NCI-H2196 treated with DMSO at 0.1 percent for 48 hours (cell line): ENCODE measurements around the gene ALDH16A1.

Source experiments
- DNase-seq: peaks from one replicate; lab custom pipeline; 2025; ENCODE audit not compliant: unreplicated experiment; lab: John Stamatoyannopoulos, UW

Gene ALDH16A1

DNA sequence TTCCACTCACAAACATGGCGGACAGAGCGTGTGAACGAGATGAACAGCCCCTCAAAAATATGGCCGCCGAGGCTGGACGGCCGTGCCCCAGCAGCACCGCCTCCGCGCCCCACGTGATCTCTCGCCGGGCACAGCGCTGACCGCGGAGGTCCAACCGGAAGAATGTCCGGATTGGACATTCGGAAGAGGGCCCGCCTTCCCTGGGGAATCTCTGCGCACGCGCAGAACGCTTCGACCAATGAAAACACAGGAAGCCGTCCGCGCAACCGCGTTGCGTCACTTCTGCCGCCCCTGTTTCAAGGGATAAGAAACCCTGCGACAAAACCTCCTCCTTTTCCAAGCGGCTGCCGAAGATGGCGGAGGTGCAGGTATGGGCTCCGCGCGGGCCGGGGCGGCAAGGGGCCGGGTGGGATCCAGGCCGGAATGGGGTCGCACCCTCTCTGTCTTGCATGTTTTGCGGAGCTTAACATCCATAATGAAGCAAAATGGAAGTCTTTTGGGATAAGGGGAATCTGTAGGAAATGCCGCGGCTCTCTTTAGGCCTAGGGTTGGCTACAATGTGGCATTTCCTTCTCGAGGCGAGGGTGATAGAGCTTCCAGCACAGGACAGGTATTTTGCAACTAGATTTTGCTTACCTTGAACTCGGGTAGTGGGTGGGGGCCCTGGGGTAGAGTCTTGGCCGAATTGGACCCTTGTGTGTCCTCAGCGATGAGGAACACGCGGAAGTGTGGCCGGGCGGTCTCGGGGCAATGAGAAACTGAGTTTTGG lies 34.4 kb downstream of the ALDH16A1 start, which contains the start of gene RPL13A:
TSS of gene RPL13A (plus strand) at position 332 of the 769 bp plus-strand sequence. CDS start at position 354, 22 bp downstream.
- DNase-seq, result peak; percentile 97

DNA sequence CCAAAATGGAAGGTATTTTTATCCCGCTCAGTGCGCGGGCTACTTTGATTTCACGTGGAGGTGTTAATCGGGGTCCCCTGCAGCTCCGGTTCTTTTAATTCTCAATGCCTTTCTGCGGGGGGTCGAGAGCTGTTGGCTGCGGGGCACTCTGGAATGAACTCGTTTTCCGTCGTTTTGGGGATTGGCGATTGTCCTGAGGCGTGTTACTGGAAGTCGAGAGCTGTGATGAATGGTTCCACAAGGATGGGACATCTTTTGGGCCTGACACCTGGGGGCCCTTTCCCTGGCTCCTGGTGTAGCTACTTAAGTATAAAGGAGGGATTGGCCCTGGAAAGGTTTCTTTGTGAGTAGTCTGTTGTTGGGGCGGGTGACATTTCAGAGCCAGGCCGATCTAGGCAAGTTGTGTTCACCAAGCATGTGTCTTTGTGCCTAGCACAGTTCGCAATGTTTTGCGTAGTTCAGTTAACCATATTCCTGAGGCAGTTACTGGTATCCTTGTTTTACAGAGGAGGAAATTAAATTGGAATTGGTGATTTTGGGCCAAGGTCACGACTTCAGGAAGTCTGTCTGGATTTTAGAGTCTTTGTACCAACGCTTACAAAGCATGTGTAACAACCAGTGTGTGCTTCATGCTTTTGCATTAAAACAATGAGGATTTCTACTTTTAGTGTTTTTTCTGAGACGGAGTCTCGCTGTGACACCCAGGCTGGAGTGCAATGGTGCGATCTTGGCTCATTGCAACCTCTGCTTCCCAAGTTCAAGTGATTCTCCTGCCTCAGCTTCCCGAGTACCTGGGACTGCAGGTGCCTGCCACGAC lies 35.2 kb downstream of the ALDH16A1 start:
- no peak for DNase-seq

DNA sequence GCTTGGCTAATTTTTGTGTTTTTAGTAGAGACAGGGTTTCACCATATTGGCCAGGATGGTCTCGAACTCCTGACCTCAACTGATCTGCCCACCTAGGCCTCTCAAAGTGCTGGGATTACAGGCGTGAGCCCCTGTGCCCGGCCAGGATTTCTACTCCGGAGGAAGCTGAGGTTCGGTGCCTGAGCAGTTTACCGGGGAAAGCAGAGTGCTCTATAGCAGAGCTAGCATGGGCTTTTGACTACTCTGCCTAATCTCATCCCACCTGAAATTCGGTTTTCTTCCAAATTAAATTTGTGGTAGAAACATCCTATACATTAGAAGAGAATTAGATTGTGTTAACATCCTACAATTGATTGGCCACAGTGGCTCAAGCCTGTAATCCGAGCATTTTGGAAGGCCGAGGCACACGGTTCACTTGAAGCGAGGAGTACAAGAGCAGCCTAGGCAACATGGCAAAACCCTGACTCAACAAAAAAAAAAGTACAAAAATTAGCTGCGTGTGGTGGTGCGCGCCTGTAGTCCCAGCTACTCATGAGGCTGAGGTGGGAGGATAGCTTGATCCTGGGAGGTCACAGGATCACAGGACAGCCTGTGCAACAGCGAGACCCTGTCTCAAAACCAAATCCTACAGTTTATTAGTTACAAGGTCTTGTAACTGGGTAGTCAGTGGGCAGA lies 36.0 kb downstream of the ALDH16A1 start:
- no peak for DNase-seq

DNA sequence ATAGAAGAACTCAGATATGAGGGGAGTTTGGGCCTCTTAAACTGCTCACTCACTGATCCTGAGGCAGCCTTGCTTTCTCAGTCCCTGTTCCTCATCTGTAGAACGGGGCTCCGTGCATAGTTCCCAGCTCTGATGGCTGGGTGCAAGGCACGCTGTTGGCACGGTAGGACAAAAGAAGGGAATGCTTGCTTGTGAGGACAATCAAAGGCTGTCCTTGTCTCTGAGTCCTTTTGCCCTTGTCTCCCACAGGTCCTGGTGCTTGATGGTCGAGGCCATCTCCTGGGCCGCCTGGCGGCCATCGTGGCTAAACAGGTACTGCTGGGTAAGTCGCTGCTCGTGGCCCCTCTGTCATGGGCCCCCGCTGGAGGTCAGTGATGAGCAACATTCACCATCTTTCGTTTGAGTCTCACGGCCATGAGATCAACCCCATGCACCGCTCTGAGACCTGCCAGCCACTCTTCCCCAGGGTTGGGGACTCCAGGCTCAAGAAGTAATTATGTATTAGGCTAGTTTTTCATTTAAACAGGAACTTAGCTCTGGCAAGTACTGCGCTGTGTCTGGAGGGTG lies 36.7 kb downstream of the ALDH16A1 start:
- DNase-seq, result no peak

DNA sequence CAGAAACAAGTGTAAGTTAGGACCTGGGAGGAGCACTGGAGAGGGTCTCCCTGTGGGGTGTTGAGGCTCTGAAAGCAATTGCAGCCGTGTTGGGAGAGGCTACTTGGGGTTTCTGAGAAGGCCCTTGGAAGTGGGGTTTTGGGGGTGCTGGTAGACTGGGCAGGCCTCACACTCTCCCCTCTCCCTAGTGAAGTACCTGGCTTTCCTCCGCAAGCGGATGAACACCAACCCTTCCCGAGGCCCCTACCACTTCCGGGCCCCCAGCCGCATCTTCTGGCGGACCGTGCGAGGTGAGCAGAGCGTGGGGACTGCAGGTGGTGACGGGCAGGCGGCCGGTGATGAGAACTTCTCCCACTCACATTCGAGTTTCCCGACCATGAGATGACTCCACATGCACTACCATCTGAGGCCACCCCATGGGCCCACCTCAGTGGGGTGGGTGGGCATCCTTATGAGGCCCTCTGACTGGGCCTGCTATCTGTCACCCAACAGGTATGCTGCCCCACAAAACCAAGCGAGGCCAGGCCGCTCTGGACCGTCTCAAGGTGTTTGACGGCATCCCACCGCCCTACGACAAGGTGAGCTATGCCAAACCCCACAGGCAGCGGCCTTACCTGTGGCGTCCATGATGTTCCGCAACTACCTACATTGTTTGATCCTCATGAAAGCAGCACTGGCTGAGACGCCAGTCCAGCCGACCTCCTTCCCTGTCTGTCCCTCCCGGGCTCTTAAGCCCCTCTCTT lies 37.4 kb downstream of the ALDH16A1 start:
- no peak for DNase-seq

DNA sequence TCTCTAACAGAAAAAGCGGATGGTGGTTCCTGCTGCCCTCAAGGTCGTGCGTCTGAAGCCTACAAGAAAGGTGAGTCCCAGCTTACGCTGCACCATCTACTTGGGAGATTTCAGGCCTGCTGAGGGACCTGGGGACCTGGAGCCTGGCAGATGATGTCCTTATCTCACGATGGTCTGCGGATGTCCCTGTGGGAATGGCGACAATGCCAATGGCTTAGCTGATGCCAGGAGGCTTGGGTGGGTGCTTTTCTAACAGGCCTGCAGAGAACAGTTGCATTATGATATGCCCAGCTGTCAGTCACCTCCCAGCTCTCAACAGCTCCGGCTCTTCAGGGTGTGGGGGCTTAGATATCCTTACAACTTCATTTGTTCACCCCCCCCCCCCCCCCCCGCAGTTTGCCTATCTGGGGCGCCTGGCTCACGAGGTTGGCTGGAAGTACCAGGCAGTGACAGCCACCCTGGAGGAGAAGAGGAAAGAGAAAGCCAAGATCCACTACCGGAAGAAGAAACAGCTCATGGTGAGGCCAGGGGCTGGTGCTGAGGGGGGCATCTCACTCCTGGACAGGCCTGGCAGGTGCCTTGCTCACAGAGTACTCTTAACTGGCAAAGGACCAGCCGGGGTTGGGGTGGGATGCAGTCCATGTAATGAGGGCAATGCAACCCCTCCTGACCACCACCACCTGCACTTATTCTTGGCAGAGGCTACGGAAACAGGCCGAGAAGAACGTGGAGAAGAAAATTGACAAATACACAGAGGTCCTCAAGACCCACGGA lies 38.2 kb downstream of the ALDH16A1 start:
- no peak for DNase-seq

DNA sequence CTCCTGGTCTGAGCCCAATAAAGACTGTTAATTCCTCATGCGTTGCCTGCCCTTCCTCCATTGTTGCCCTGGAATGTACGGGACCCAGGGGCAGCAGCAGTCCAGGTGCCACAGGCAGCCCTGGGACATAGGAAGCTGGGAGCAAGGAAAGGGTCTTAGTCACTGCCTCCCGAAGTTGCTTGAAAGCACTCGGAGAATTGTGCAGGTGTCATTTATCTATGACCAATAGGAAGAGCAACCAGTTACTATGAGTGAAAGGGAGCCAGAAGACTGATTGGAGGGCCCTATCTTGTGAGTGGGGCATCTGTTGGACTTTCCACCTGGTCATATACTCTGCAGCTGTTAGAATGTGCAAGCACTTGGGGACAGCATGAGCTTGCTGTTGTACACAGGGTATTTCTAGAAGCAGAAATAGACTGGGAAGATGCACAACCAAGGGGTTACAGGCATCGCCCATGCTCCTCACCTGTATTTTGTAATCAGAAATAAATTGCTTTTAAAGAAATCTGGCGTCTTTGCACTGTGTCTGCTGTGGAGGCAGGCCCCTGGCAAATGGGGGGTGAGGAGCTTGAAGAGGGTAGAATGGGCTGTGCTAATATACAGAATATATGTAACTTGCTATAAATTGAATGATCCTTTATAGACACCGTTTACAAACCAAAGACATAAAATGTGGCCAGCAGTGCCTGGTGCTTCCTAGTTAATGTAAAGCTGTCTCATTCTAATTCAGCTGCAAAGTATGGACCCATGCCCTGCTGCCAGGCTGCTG lies 39.0 kb downstream of the ALDH16A1 start:
- no peak for DNase-seq

DNA sequence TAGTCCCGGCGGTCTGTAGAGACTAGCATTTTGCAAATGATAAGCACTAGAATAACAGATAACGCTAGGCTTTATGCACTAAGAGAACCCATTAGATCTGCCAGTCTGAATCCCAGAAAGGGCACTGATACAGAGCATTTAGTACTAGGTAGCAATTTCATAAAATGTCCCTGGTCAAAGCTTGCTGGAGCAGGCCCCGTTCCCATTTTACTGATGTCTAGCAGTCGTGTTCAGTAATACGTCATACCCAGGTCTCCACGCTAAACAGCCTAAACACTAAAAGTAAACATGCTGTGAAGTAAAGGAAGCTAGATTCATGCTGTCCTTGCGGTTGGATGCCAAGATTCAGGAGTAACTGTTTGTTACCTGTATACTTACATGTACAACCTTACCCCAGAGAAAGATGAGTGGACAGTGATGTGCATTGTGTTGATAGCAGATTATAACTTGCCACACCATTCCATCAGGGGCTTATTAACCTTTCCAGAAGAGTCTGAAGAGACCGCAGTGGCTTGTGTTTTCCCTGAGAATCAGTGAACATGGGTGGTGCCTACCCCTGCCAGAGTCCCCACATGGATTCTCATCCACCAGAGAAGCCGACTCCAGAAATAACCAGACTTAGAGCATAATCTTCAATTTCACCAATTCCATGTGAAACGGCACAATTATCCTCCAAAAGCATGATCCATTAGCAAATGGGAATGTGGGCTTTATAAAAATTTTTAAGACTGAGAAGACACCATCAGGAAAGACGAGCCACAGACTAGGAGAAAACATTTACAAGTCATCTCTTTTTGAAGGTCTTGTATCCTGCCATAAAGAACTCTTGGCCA lies 39.8 kb downstream of the ALDH16A1 start:
- DNase-seq, result no peak

DNA sequence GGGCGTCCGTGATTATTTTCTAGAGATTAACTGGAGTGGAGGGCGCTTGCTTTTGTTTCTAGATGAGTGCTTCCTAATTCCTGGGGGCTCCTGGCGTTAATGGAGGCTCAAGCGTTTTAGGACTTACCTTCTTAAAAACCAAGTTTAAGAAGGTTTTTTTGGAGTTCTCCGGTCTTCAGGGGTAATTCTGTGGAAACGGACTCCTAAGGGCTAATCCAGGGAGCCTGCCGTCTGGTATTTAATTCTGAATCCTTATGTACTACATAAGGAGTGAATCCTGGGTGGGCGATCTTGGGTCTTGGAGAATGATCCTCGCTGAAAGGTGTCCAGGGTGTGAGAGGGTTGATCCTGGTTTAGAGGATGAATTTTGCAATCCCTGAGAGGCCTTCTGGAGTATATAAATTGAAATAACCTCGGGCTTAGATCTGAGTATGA lies 43.6 kb downstream of the ALDH16A1 start:
- DNase-seq, result no peak

DNA sequence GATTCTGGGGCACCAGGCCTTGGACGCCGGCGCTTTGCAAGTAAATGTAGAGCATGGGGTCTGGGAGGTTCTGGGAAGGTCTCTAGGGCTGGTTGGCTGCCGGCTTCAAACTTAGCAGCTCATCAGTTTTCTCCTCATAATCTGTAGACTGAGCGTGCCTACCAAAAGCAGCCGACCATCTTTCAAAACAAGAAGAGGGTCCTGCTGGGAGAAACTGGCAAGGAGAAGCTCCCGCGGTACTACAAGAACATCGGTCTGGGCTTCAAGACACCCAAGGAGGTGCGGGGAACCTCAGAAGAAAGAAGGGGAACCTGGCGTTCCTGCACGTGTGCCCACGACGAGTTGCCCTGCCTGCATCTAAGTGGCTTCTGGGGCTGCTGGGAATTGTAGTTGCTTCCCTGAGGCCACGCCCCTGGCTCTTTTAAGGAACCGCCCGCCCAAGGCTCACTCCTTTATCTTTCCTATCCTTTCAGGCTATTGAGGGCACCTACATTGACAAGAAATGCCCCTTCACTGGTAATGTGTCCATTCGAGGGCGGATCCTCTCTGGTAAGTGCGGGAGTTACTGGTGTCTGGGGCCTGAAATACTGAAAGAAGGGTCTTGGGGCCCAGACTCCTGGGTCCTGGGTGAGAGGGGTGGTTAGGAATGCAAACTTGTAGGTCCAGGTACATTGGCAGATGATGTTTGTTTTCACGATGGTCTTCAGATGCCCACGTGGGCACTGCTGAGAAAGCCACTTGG lies 44.2 kb downstream of the ALDH16A1 start:
- peak; percentile 47 for DNase-seq

DNA sequence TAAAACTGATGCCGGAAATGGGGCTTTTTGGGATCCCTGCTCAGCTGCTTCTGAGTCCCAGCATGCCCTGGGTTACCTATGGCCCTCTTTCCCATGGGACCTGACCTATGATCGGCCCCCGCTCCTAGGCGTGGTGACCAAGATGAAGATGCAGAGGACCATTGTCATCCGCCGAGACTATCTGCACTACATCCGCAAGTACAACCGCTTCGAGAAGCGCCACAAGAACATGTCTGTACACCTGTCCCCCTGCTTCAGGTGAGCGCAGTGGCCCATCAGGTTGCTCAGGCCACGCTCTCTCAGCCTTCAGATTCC lies 44.7 kb downstream of the ALDH16A1 start:
- DNase-seq, result no peak

DNA sequence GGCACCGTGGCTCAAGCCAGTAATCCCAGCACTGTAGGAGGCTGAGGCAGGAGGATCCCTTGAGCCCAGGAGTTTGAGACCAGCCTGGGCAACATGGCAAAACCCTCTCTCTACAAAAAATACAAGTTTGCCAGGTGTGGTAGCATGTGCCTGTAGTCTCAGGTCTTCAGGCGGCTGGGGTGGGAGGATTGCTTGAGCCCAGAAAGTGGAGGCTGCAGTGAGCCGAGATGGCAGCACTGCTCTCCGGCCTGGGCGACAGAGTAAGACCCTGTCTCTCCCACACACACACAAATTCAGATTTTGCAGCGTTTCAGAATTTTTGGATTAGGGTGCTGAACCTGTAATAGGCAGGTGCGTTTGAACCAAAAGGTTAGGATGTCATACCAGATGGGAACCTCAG lies 45.5 kb downstream of the ALDH16A1 start:
- DNase-seq, result no peak

DNA sequence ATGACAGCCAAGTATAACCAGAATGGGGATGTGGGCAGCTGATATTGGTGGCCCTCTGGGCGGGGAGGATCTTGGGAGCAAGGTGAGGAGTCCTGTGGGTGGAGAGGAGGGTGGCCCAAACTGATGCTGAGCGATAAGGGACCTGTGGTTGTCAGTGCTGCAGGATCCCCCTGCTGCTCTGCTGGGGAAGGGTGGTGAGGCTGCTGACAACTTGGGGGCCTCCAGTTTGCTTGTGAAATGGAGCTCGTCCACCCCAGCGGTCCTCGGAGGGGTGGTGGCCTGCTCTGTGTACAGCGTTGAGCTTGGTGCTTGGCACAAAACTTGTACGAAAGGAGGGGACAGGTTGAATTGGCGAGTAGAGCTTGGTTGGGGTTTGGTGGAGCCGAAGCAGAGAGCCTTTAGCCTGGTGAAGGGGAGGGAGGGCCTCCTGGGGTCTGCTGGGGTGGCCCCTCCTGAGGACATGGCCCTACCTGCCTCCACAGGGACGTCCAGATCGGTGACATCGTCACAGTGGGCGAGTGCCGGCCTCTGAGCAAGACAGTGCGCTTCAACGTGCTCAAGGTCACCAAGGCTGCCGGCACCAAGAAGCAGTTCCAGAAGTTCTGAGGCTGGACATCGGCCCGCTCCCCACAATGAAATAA lies 46.1 kb downstream of the ALDH16A1 start:
- no peak for DNase-seq

DNA sequence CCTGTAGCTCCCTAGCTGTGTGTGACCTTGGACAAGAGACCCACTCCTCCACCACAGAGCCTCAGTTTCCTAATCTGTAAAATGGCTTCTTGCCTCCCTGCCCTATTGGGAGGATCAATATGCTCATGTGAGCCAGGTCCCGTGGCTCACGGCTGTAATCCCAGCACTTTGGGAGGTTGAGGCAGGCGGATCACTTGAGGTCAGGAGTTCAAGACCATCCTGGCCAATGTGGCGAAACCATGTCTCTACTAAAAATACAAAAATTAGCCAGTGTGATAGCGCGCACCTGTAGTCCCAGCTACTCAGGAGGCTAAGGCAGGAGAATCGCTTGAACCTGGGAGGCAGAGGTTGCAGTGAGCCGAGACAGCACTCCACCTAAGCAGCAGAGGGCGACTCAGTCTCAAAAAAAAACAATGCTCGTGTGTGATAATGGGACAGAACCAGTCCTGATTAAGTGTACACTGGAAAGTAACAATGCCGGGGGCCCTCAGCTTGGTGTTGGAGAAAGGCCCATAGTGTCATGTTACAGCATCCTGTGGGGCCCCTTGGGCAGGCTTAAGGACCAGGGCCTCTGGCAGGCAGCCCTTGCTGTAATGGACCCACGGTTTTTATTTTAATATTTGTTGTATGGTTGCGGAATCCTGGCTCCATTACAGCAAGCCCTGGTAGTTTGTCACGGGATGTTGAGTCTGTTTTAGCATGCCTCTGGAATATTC lies 50.0 kb downstream of the ALDH16A1 start:
- peak; percentile 43 for DNase-seq

DNA sequence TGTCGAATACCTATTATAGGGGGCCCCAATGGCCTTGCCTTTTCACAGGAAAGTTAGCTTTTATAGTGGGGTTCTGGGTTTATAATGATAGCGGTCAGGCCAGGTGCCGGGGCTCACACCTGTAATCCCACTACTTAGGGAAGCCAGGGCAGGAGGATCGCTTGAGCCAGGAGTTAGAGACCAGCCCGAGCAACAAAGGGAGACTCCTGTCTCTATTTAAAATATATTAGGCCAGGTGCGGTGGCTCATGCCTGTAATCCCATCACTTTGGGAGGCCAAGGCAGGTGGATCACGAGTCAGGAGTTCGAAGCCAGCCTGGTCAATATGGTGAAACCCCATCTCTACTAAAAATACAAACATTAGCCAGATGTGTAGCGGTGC lies 50.5 kb downstream of the ALDH16A1 start:
- no peak for DNase-seq

DNA sequence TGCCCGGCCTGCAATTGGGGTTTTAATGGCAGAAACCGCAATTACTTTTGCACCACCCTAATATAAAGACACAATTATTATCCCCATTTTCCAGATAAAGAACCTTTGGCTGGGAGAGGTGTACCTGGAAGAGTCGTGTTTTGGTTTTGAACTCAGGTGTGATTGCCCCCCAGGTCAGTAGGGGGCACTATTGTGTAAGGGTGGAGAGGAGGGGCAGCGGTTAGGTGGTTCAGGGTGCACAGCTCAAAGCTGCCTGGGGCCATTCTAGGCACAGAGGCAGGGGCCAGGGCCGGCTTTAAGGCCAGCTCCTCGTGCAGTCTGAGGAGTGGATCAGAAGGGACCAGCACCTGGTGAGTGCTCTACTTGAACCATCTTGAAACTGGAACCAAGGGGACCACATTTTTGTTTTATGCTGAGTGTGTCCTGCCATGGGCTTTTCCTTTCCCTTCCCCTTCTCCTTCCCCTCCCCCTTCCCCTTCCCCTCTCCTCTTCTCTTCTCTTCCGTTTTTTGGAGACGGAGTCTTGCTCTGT lies 53.6 kb downstream of the ALDH16A1 start:
- DNase-seq, result peak; percentile 9
